HG03469 (cell line): ENCODE measurements around the gene OR10G3.

Experiments used
- ATAC-seq: cut with Tn5 transposase; IDR thresholded peaks from one replicate; pipeline ENCODE4 v1.9.1; 2021; ENCODE audit warnings: mild to moderate bottlenecking, moderate library complexity, moderate number of reproducible peaks; ENCODE audit not compliant: unreplicated experiment

Gene OR10G3

GRCh38 chr14:21536418-21537089 lies 43.3 kb downstream of the OR10G3 start:
- no peak for ATAC-seq

DNA sequence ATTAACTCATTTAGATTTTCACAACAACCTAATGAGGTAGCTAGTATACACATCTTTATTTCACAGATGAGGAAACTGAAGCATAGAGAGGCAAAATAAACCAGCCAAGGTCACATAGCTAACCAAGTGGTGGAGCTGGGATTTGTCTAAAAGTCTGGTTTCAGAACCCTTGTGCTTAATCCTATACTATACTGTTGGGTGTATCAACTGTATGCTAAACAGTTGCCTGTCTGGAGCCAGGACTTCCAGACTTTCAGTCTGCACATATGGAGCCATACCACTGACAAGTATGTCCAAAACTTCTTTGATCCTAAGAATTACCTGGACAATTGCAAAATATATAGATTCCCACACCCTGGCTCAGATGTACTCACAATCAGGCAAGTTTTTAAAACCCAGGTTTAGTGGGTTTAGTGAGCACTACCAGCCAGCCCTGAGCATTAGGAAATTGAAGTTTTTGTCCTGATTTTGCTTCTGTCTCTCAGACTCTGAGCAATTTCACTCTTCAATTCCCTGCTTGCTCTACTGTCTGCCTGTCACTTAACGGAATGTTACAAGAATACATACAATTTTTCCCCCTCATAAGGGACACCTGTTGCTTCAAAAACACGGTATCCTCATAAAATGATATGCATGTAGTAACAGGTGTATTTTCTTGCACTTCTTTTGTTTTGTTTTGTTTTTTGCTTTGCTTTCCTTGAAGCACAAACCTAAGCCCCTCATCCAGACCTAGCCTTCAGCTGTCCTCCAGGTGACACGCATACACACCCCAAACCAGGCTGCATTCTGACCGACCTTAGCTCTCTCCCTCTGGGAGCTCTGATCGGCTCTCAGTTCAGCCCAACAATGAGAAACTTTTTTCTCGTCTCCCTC lies 44.1 kb downstream of the OR10G3 start:
- no peak for ATAC-seq

DNA sequence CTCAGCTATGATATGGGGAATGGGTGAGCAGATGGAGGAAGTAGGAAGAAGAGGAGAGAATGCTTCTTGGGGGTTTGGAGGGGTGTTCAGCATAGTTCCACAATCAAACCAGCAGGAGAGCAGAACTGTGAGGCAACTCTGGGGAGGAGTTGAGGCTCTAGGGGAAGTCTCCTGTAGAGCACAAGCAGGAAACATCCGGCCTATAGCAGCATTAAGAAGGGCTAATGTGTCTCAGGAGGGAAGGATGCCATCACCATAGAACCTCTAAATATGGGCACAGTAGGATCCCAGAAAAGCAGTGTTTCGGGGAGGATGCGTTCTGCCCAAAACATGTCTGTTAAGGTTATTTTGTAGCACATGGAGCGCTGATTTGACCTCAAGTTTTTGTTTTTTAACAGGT lies 45.3 kb downstream of the OR10G3 start:
- ATAC-seq: no peak

DNA sequence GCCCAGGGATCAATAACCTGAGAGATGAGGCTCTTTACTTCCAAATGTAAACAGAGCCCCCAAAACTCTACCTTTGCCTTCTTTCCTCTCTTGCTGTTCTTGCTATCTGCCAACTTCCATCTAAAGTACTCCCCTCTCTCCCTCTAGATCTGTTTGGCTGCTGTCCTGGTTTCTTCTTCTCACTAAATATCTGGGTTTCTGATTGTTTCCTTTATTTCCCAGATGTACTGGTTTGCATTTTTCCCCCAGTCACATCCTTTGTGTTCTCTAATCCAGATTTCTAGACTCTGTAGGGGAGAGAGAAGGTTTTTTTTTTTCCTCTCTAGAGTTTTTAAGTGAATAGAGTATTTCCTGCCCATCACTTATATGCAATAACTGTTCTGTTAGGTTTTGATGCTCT lies 46.6 kb downstream of the OR10G3 start:
- no peak for ATAC-seq

DNA sequence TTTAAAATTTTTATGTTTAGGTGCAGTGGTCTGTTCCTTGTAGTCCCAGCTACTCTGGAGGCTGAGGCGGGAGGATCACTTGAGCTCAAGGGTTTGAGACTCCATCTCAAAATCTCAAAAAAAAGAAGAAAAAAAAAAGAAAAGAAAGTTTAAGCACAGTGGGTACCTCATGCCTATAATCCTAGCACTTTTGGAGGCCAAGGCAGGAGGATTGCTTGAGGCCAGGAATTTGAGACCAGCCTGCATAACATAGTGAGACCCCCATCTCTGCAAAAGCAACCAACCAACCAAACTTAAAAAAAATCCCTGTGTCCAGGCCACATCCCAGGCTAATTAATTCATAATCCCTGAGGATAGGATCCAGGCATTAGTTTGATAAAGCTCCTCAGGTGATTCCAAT lies 50.4 kb downstream of the OR10G3 start:
- ATAC-seq: no peak

GRCh38 chr14:21528381-21529348 lies 51.2 kb downstream of the OR10G3 start:
- ATAC-seq: no peak

DNA sequence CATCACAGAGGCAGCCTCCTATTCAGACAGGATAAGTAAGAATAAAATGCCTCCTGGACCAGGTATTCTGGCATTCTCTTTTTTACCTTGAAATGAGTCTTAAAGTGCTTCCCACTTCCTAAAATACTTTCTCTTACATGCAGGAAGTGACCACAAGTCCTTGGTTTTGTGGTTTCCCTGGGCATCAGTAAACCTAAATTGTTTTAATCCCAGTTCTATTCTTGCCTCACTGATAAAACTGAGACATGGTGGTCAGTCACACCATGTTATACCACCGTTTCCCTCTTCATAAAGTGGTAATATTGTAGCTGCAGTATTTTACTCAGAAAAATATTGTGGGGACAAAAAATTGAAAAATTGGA lies 52.6 kb downstream of the OR10G3 start:
- ATAC-seq: no peak

DNA sequence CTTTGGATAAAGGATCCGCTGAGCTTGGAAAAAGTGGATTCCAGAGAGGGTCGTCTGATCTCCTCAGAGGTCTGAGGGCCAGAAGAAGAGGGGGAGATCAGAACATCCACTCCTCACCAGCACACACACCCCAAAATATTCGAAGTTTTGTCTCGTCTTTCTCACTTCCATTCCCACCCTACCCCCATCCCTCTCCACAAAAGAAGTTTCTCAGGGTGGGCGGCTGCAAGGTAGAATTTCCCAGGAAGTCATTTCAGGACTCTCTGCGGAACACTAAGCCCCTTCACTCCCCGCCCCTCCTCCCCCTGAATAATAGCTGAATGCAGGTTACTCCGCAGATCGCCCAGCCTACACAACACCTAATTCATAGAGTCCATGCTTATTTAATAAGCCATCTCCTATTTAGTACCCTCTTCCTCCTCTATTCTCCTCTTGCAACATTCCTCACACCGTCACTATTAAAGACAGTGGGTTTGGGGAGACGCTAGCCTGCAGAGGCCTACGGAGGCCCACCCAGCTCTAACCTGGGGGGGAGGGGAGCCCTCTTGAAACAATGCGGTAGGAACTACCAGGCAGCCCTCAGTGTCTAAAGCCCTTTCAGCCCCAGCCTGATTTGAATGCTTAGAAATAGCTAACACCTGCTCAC lies 53.1 kb downstream of the OR10G3 start:
- ATAC-seq: no peak

DNA sequence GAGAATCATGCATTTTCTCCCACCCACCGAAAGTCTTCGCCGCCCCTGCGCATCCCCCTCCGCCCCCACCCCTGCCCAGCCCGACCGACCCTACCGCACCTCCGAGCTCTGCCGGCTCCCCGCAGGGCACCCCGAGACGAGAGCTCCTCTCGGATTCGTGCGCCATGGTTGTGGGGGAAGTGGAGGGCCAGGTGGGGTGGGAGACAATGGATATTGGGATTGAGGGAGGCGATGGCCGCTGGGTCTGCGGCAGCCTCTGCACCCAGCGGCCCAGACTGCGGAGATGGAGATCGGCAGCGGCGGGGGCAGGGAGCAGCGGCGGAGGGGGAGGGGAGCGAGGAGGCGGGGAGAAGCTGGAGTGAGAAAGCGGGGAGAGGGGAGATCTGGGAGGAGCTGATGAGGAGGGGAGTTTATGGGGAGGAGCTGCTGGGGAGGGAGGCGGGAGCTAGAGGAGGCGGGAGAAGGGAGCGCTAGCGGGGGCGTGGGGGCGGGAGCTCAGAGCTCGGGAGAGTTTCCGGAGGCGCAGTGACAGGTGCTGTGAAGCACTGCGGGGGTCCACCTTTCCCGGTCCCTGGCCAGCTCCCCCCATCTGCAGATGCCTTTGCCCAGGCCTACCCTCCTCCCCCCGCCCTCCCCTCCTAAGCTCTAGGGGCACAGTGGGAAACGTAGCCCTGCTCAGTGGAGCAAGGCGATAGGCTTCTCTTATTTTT lies 53.8 kb downstream of the OR10G3 start, which contains the start of gene SALL2:
SALL2 (minus strand) TSS at position 385 of the 710 bp plus-strand sequence; CDS start at position 166, 219 bp downstream.
- ATAC-seq: no peak

DNA sequence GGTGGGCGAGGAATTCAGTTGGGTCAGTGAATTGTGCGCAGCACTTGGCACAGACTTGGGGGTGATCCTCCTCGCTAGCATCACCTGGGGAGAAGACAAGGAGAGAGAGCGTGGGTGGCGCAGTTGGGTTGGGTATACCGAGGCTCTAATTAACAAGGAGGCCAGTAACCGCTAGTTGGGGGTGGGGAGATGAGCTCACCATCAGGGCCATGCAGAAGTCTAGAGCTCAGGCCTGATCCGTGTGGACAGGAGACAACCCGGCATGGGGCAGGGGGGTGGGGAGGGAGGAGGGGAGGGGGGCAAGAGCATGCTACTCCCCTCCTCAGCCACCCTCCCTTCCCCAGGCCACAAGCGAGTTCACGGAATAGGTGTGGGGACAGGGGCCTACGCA lies 54.3 kb downstream of the OR10G3 start:
- ATAC-seq: no peak

DNA sequence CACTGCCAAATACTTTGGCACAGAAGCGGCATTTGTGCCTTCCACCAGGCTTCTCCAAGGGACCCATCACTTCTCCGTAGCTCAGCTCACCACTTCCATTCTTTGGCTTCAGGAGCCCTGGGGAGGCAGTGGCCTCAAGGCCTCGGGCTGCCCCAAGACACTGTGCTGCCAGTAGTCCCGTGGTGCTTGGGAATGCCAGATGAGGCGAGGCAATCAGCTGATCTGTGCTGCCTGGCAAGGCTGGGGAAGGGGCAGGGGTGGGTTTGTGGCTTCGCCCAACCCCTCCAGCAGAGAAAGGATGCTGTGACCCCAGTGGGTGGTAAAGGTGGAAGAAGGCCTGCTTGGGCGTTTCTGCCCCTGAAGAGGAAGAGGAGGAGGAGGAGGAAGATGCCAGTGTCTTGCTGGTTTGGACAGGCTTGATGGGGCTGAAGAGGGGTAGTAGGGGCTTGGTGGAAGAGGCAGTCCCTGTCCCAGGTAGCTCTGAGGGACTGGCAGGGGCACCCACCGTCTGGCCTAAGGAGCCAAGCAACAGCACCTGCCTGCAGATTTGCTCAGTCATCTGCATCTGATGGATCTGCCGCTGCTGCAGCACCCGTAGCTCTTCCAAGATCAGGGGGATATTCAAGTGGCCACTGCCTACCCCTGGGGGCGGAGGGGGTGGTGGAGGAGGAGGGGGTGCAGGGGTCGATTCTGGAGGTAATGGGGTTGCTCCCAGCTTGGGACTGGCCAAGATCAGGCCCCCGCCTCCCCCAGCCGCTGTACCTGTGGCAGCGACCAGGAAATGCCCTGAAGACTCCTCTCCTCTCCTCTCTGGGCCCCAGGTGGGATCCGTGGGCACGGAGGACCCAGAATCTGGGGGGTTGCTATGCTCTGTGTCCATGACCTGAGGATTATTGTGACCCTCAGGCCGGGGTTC lies 55.0 kb downstream of the OR10G3 start:
- no peak for ATAC-seq

GRCh38 chr14:21523203-21523602 lies 56.7 kb downstream of the OR10G3 start:
- no peak for ATAC-seq

DNA sequence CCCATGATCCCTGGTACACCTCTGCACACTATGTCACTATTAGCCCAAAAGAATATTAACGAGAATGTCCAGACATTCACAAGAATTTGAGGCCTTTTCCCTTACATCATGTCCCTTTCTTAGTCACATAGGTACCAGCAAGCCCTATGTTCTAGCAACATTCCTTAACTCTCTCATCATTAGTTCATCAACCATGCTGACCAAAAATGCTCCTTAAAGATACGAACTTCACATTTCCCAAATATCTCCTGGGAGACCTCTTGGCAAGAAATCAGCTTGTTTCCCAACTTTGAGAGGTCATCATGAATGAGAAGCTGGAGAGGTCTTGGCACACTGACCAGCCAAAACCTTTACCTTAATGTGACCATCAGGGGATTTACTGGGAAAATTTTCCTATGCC lies 58.4 kb downstream of the OR10G3 start:
- ATAC-seq: no peak

- ATAC-seq: no peak
Measured at GRCh38 chr14:21520767-21521166, 59.1 kb downstream of the OR10G3 start.

- no peak for ATAC-seq
Measured at GRCh38 chr14:21518725-21519124, 61.2 kb downstream of the OR10G3 start.
